OCI-LY3 (cell line): ENCODE measurements around the gene ADCY6.

ENCODE experiments used
- CTCF ChIP-seq: fragments of 200-600, 300-600 bp; sonication (generic); IDR thresholded peaks from 2 replicates; pipeline ENCODE4 v1.5.1; 2014; ENCODE audit warnings: antibody characterized with exemption, low read length, low read depth
- EZH2phosphoT487 ChIP-seq: fragments of 200-600 bp; shearing (Covaris generic); IDR thresholded peaks from 2 replicates; pipeline ENCODE4 v1.6.1; 2018; ENCODE audit warnings: antibody characterized with exemption, mixed run types, low read depth

GRCh38 chr12:48819986-48820725, 31.3 kb upstream of the ADCY6 start:
- TF ChIP-seq CTCF, result no peak
- no peak for TF ChIP-seq EZH2phosphoT487
